GM13977 (cell line): ENCODE results near the gene PANK3.
"Not testable (repeated sequence)": the region's sequence is repeated elsewhere in the genome, so short reads cannot be mapped to it uniquely, and the experiment has no call there.

Experiments used
- DNase-seq: peaks from one replicate; pipeline ENCODE4 v3.0.0; 2012; ENCODE audit warnings: low spot score
- CTCF ChIP-seq: IDR thresholded peaks from 2 replicates; pipeline ENCODE4 v1.5.1; 2012; ENCODE audit warnings: mild to moderate bottlenecking, control low read depth; ENCODE audit not compliant: insufficient read depth; ENCODE audit errors: extremely low read depth, missing control alignments
- in situ Hi-C: fragments of 300-500 bp; cut with MboI; formaldehyde crosslinking; loops from one replicate; pipeline ENCODE4 v1.12.0; 2022; ENCODE audit warnings: low sequenced_read_pairs, low pct_unique_long_range_greater_than_20kb, mixed read lengths, inconsistent platforms; ENCODE audit not compliant: unreplicated experiment

PANK3 gene

GRCh38 chr5:168578006-168578405 is 1.2 kb downstream of the PANK3 start:
- peak; percentile 21 for DNase-seq
- no peak for TF ChIP-seq CTCF
- in situ Hi-C loops, result no loop called here

DNA sequence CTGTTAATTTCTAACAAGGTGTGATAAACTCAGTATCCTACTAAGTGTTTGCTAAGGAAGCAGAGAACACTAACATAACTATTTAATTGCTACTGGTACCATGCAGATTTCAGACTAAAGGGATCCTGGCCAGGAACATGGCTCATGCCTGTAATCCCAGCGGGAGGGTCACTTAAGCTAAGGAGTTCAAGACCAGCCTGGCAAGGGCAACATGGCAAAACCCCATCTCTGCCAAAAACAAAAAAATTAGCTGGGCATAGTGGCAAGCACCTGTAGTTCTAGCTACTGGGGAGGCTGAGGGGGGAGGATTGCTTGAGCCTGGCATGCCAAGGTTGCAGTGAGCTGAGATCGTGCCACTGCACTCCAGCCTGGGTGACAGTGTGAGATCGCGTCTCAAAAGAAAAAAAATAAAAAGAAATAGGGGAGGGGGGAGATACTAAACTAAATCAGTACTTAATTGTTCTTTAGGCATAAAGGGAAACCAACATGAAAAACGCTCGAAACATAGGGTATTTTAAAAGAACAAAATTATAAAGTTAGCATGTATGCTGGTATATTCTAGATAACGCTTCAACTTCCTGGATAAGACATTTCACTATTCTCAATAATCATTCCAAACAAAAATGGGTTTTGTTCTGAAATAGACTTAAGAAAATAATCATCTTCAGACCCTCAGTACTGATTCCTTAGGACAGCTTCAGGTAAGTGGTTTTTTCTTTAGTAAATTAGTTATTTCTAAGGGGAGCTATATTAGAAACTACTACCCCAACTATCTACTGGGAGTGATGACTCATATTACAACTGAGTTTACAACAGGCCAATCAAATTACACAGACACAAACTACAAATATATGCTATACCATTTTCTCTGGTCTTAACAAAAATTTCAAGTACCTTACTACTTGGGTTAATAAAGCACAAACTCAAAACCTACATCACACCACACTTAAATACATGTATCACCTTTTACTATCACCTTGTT is 3.5 kb downstream of the PANK3 start:
- in situ Hi-C loops, result no loop called here
- TF ChIP-seq CTCF, result no peak
- no peak for DNase-seq

GRCh38 chr5:168574156-168574555 is 5.0 kb downstream of the PANK3 start:
- in situ Hi-C loops, DNase-seq: not testable (repeated sequence)

GRCh38 chr5:168573663-168574062 is 5.5 kb downstream of the PANK3 start:
- in situ Hi-C loops, DNase-seq: not testable (repeated sequence)

DNA sequence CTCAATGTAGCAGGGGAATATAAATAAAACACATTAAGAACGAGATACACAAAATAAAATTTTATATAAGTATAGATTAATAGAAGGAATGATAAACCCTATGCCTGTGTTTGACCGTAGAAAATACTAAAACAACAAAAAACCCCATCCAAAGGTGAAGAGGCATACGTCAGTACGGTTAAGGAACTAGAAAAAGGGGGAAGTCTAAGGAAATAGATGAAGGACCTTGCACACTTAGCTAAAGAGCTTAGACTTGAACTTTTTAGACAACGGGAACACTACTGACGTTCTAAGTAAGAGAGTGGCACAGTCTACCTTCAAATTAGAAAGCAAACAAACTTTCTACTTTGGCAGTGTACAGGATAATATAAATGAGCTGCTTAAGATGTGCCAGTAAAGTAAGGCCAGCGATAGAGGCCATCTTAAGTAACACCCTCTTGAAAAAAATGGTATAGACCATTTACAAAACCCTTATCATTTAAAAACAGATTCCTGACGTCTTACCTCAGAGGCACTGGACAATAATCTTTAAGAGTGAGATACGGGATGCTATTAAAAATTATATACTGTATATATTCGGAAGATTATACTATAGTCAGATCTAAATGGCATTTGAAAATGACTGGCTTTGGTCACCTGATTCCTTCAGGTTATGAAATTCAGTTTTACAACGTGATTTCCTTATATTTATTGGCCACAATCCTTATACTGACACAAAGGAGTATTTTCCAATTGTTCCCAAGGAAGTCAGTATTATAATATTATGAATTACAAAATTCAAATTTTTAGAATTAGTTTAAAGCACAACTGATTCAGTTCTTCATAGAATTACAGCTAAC is 8.5 kb downstream of the PANK3 start:
- no peak for TF ChIP-seq CTCF
- in situ Hi-C loops, result no loop called here
- DNase-seq, result no peak

DNA sequence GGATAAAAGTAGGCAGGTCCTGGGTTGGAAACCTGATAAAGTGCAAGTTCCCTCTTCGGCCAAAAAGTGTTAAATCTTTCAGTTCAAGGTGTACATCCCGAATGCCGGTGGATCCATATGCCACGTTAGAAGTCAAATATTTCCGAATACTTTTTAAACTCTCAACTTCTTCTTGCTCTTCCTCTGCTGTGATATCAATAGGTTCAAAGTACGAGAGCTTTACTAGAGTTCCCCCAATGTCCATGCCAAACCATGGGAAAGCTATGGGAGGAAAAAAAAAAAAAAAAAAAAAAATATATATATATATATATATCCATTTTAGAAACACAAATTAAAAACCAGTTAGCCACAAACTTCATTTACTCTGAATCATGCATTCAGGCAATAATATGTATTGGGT is 10.4 kb downstream of the PANK3 start:
- in situ Hi-C loops, result no loop called here
- TF ChIP-seq CTCF, result no peak
- no peak for DNase-seq

- in situ Hi-C loops, result no loop called here
Measured at GRCh38 chr5:168563959-168564358, 15.2 kb downstream of the PANK3 start.

More at GRCh38 chr5:168563959-168564358, 15.2 kb downstream of the PANK3 start:
- TF ChIP-seq CTCF, result no peak
- DNase-seq, result no peak
